GM23248 (cell line): ENCODE measurements around the gene RCBTB1. TPM values are rescaled to one million over a fixed set of nuclear protein-coding genes. Genes with fewer than 3 reads are reported as not detected.
A peak's percentile ranks its signal among the peaks of the same experiment; 100 is the strongest.

ENCODE experiments used
- DNase-seq: peaks from one replicate; pipeline ENCODE4 v3.0.0-alpha.2; 2015
- H2AFZ ChIP-seq: fragments of 200-600 bp; sonication (generic); 2 replicates; pipeline ENCODE4 v1.6.1; 2016; ENCODE audit warnings: antibody characterized with exemption
- H3F3A ChIP-seq: fragments of 200-600 bp; sonication (generic); 2 replicates; pipeline ENCODE4 v1.6.1; 2016; ENCODE audit warnings: mild to moderate bottlenecking, antibody characterized with exemption, mixed run types; ENCODE audit not compliant: insufficient read depth
- H3K27ac ChIP-seq: fragments of 200-600 bp; sonication (generic); 2 replicates; pipeline ENCODE4 v1.5.1; 2016; ENCODE audit warnings: mild to moderate bottlenecking
- H3K27me3 ChIP-seq: fragments of 200-600 bp; sonication (generic); replicated peaks from 2 replicates; pipeline ENCODE4 v1.6.1; 2016; ENCODE audit warnings: mild to moderate bottlenecking; ENCODE audit not compliant: insufficient read depth
- H3K36me3 ChIP-seq: fragments of 200-600 bp; sonication (generic); 2 replicates; pipeline ENCODE4 v1.6.1; 2016; ENCODE audit warnings: low read depth, mild to moderate bottlenecking
- H3K4me1 ChIP-seq: fragments of 200-600 bp; sonication (generic); 2 replicates; pipeline ENCODE4 v1.6.1; 2016; ENCODE audit warnings: mild to moderate bottlenecking; ENCODE audit not compliant: insufficient read depth
- H3K4me2 ChIP-seq: fragments of 200-600 bp; sonication (generic); one replicate; pipeline ENCODE4 v1.6.1; 2016; ENCODE audit warnings: mild to moderate bottlenecking; ENCODE audit not compliant: unreplicated experiment
- H3K4me3 ChIP-seq: fragments of 200-600 bp; sonication (generic); 2 replicates; pipeline ENCODE4 v1.5.1; 2016; ENCODE audit warnings: mild to moderate bottlenecking
- H3K79me2 ChIP-seq: fragments of 200-600 bp; sonication (generic); 2 replicates; pipeline ENCODE4 v1.6.1; 2016; ENCODE audit warnings: mild to moderate bottlenecking; ENCODE audit not compliant: insufficient read depth
- H3K9ac ChIP-seq: fragments of 200-600 bp; sonication (generic); 2 replicates; pipeline ENCODE4 v1.6.1; 2016; ENCODE audit warnings: mild to moderate bottlenecking
- H3K9me2 ChIP-seq: fragments of 200-600 bp; sonication (generic); 2 replicates; pipeline ENCODE4 v1.6.1; 2016; ENCODE audit warnings: mixed run types, mild to moderate bottlenecking, moderate library complexity; ENCODE audit not compliant: insufficient read depth
- H3K9me3 ChIP-seq: fragments of 200-600 bp; sonication (generic); one replicate; pipeline ENCODE4 v1.6.1; 2017; ENCODE audit warnings: low read depth
- H4K20me1 ChIP-seq: fragments of 200-600 bp; sonication (generic); 2 replicates; pipeline ENCODE4 v1.6.0; 2016; ENCODE audit not compliant: insufficient read depth
- EZH2 ChIP-seq: fragments of 200-600 bp; sonication (generic); IDR thresholded peaks from 2 replicates; pipeline ENCODE4 v1.6.1; 2018; ENCODE audit warnings: antibody characterized with exemption, mild to moderate bottlenecking; ENCODE audit not compliant: insufficient read depth, poor library complexity, severe bottlenecking
- EZH2phosphoT487 ChIP-seq: fragments of 200-600 bp; sonication (generic); IDR thresholded peaks from 2 replicates; pipeline ENCODE4 v1.6.1; 2018; ENCODE audit warnings: antibody characterized with exemption, moderate library complexity, mild to moderate bottlenecking, low read depth; ENCODE audit not compliant: insufficient read depth
- WGBS, 2 experiments: methylation state at CpG; one replicate each; pipeline ENCODE4 v1.1.6; 2015 to 2017; ENCODE audit warnings: low lambda C conversion rate in 2 of 2, low coverage in 1 of 2; ENCODE audit errors: missing lambda C conversion rate in 2 of 2; 5-methylcytosine and 5-hydroxymethylcytosine counted together
- in situ Hi-C: fragments of 300-500 bp; cut with MboI; formaldehyde crosslinking; loops from 2 replicates; pipeline ENCODE4 v1.15.0; 2020
- polyA plus RNA-seq: library from polyadenylated mRNA; unstranded; fragments of >200 nt; fragmentation: Nextera tagmentation; extraction: Ambion mirVana; gene quantifications from 2 replicates; pipeline ENCODE4 v1.2.1, GENCODE V29; 2016
- total RNA-seq: library from RNA; depleted of rRNA; stranded (reverse); fragments of >200 nt; shearing (Covaris generic); gene quantifications from 2 replicates; pipeline ENCODE4 v1.2.3, GENCODE V29; 2014

The RCBTB1 gene
- total and polyA plus RNA-seq, 2 experiments from 2014 or later, result 9.5 to 9.9 TPM

GRCh38 chr13:49543656-49544055, 41.7 kb downstream of the RCBTB1 start:
- Histone ChIP-seq H3K4me1 (no peaks in the 10 kb centered on the region), H3K36me3 (peaks cover 21% of the 10 kb centered on the region; the same call in 1 of the 2 replicates), H3F3A (no peaks in the 10 kb centered on the region), H2AFZ (no peak overlapping the region), H3K4me3 (no peak overlapping the region), H3K9me3 (no peaks in the 10 kb centered on the region), H4K20me1 (no peaks in the 10 kb centered on the region), H3K4me2 (no peak overlapping the region), H3K9me2 (no peaks in the 10 kb centered on the region), H3K9ac (no peak overlapping the region), H3K27me3 (no peaks in the 10 kb centered on the region), H3K79me2 (no peaks in the 10 kb centered on the region), H3K27ac (no peak overlapping the region)
- 86 to 89% methylated on average over 3 of the region's 3 CpGs for WGBS, 2 experiments
- in situ Hi-C loops, result no loop called here
- no peak for DNase-seq
- TF ChIP-seq EZH2phosphoT487 (no peak), EZH2 (no peak)

GRCh38 chr13:49540552-49540951, 44.8 kb downstream of the RCBTB1 start:
- Histone ChIP-seq H3K9me2 (no peaks in the 10 kb centered on the region), H3K4me2 (no peak overlapping the region), H3K27ac (no peak overlapping the region), H3K4me3 (no peak overlapping the region), H3K79me2 (no peaks in the 10 kb centered on the region), H3K9me3 (no peaks in the 10 kb centered on the region), H3K4me1 (no peaks in the 10 kb centered on the region), H3K36me3 (peaks cover 16% of the 10 kb centered on the region; the same call in 1 of the 2 replicates), H3F3A (no peaks in the 10 kb centered on the region), H3K27me3 (no peaks in the 10 kb centered on the region), H4K20me1 (no peaks in the 10 kb centered on the region), H2AFZ (no peak overlapping the region), H3K9ac (no peak overlapping the region)
- in situ Hi-C loops, result no loop called here
- 87 to 88% methylated on average over 7 of the region's 7 CpGs for WGBS, 2 experiments
- TF ChIP-seq EZH2phosphoT487 (no peak), EZH2 (no peak)
- DNase-seq, result peak; percentile 8

GRCh38 chr13:49539746-49540145, 45.6 kb downstream of the RCBTB1 start:
- Histone ChIP-seq H3K4me1 (no peaks in the 10 kb centered on the region), H4K20me1 (no peaks in the 10 kb centered on the region), H3K79me2 (no peaks in the 10 kb centered on the region), H3F3A (no peaks in the 10 kb centered on the region), H3K9ac (no peak overlapping the region), H3K27ac (no peak overlapping the region), H3K36me3 (peaks cover 12% of the 10 kb centered on the region; the same call in 1 of the 2 replicates), H3K9me2 (no peaks in the 10 kb centered on the region), H2AFZ (no peak overlapping the region), H3K27me3 (no peaks in the 10 kb centered on the region), H3K9me3 (no peaks in the 10 kb centered on the region), H3K4me2 (no peak overlapping the region), H3K4me3 (no peak overlapping the region)
- no peak for DNase-seq
- WGBS, 2 experiments, result 95 to 100% methylated on average over 3 of the region's 3 CpGs
- in situ Hi-C loops, result no loop called here
- TF ChIP-seq EZH2, result no peak
- TF ChIP-seq EZH2phosphoT487, result no peak

- Histone ChIP-seq H3K27me3 (no peaks in the 10 kb centered on the region), H3K27ac (no peak overlapping the region), H3K4me3 (no peak overlapping the region), H3F3A (no peaks in the 10 kb centered on the region), H3K9ac (no peak overlapping the region), H3K4me1 (no peaks in the 10 kb centered on the region), H3K4me2 (no peak overlapping the region), H2AFZ (no peak overlapping the region), H4K20me1 (no peaks in the 10 kb centered on the region), H3K79me2 (no peaks in the 10 kb centered on the region), H3K9me3 (no peaks in the 10 kb centered on the region), H3K9me2 (no peaks in the 10 kb centered on the region), H3K36me3 (peaks cover 12% of the 10 kb centered on the region; the same call in 1 of the 2 replicates)
- WGBS, 2 experiments, result 76 to 77% methylated on average over 5 of the region's 5 CpGs
- TF ChIP-seq EZH2 (no peak), EZH2phosphoT487 (no peak)
- in situ Hi-C loops, result no loop called here
- no peak for DNase-seq
Observed at GRCh38 chr13:49539313-49539712, 46.0 kb downstream of the RCBTB1 start.

- H3K27me3 ChIP-seq, result no peaks in the 10 kb centered on the region
- H3K9me3 ChIP-seq, result no peaks in the 10 kb centered on the region
- no peaks in the 10 kb centered on the region for H3K9me2 ChIP-seq
- H3K4me3 ChIP-seq, result no peak overlapping the region
- no peaks in the 10 kb centered on the region for H3K79me2 ChIP-seq
- H3K4me1 ChIP-seq, result no peaks in the 10 kb centered on the region
- H2AFZ ChIP-seq, result no peak overlapping the region
- no peak overlapping the region for H3K27ac ChIP-seq
- in situ Hi-C loops, result no loop called here
- H3F3A ChIP-seq, result no peaks in the 10 kb centered on the region
- H3K9ac ChIP-seq, result no peak overlapping the region
- TF ChIP-seq EZH2, result no peak
- no peak for TF ChIP-seq EZH2phosphoT487
- no peak for DNase-seq
- no peaks in the 10 kb centered on the region for H4K20me1 ChIP-seq
- WGBS, 2 experiments, result 81 to 89% methylated on average over 2 of the region's 2 CpGs
- no peak overlapping the region for H3K4me2 ChIP-seq
- H3K36me3 ChIP-seq, result peaks cover 18% of the 10 kb centered on the region
Observed at GRCh38 chr13:49538404-49538803, 47.0 kb downstream of the RCBTB1 start.
